AG04450 (cell line): ENCODE measurements around the gene KRT83. TPM values are rescaled to one million over a fixed set of nuclear protein-coding genes. Genes with fewer than 3 reads are reported as not detected.

Experiments
- CTCF ChIA-PET: fragments of 300-600, 350-600 bp; formaldehyde crosslinking; extraction: SDS; loops from one replicate; lab custom pipeline; 2022; ENCODE audit warnings: antibody characterized with exemption, inconsistent platforms; lab: Charles Lee
- POLR2A ChIA-PET: fragments of 350-600 bp; formaldehyde crosslinking; extraction: SDS; loops from one replicate; lab custom pipeline; 2021; ENCODE audit warnings: antibody characterized with exemption, inconsistent platforms; lab: Yijun Ruan, JAX
- DNase-seq: peaks from one replicate; pipeline ENCODE4 v3.0.0-alpha.2; 2011; ENCODE audit warnings: low read depth, low spot score
- H3K27ac ChIP-seq: one replicate; pipeline ENCODE4 v1.5.1; 2012; ENCODE audit warnings: low read depth, low read length, control low read depth
- H3K27me3 ChIP-seq: one replicate; pipeline ENCODE4 v1.6.0; 2012; ENCODE audit warnings: low read length; ENCODE audit not compliant: control insufficient read depth, insufficient read depth
- H3K4me3 ChIP-seq: 2 replicates; pipeline ENCODE4 v1.5.1; 2011; ENCODE audit warnings: mild to moderate bottlenecking, low read depth, low read length, control low read depth
- H3K9me3 ChIP-seq: 2 replicates; pipeline ENCODE4 v1.5.1; 2012; ENCODE audit warnings: low read length; ENCODE audit not compliant: control insufficient read depth, insufficient read depth
- polyA plus RNA-seq: library from polyadenylated mRNA; depleted of rRNA; stranded (reverse); fragments of >200 nt; gene quantifications from 2 replicates; pipeline ENCODE4 v1.2.3, GENCODE V29; 2011
- TF ChIP-seq, protein P1 (sequence below): IDR thresholded peaks from 2 replicates; pipeline ENCODE4 v1.5.1; 2011; ENCODE audit warnings: low read depth, low read length, control low read depth, inconsistent platforms

The KRT83 gene
- polyA plus RNA-seq, 1 experiment: 0.04 TPM

DNA sequence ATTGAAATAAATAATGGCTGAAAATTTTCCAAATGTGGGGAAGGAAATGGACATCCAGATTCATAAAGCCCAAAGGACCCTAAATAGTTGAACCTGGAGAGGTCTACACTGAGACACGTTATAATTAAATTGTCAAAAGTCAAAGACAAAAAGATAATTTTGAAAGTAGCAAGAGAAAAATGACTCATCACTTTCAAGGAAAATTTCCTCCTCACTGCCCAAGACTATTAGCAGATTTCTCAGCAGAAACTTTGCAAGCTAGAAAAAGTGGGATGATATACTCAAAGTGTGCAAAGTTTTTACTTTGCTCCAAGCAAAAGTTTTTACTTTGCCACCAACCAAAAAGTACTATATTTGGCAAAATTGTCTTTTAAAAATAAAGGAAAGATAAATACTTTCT lies 15.9 kb upstream of the KRT83 start:
- CTCF ChIA-PET: interaction anchor here (4.4 kb wide), 1 partner anchor 9 kb away, joined by 20 read pairs; no protein-coding TSS in a partner anchor

DNA sequence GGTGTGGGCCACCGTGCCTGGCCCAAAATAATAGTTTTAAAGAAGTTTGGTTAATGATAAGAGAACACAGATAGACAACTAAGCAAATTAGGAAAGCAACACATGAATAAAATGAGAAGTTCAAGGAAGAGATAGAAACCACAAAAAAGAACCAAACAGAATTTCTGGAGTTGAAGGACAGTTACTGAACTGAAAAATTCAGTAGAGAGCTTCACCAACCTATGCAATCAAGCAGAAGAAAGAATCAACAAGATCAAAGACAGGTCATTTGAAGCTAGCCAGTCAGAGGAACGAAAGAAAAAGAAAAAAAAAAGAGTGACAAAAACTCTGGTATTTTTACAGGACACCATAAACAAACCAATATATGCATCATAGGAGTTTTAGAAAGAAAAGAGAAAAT lies 15.4 kb upstream of the KRT83 start:
- TF ChIP-seq, protein P1, sequence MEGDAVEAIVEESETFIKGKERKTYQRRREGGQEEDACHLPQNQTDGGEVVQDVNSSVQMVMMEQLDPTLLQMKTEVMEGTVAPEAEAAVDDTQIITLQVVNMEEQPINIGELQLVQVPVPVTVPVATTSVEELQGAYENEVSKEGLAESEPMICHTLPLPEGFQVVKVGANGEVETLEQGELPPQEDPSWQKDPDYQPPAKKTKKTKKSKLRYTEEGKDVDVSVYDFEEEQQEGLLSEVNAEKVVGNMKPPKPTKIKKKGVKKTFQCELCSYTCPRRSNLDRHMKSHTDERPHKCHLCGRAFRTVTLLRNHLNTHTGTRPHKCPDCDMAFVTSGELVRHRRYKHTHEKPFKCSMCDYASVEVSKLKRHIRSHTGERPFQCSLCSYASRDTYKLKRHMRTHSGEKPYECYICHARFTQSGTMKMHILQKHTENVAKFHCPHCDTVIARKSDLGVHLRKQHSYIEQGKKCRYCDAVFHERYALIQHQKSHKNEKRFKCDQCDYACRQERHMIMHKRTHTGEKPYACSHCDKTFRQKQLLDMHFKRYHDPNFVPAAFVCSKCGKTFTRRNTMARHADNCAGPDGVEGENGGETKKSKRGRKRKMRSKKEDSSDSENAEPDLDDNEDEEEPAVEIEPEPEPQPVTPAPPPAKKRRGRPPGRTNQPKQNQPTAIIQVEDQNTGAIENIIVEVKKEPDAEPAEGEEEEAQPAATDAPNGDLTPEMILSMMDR: no peak
- H3K27me3 ChIP-seq: peaks cover 19% of the 10 kb centered on the region
- peaks cover 4% of the 10 kb centered on the region for H3K9me3 ChIP-seq
- CTCF ChIA-PET: interaction anchor here (0.6 to 4.4 kb wide), 2 partner anchors 9 to 16 kb away, joined by 6 to 20 read pairs; no protein-coding TSS in a partner anchor
- no peak for DNase-seq
- no peak overlapping the region for H3K4me3 ChIP-seq
- no peak overlapping the region for H3K27ac ChIP-seq
- POLR2A ChIA-PET: interaction anchor here (0.7 kb wide), 1 partner anchor 123 kb away, joined by 7 read pairs; no protein-coding TSS in a partner anchor

More for the DNA sequence above, 15.9 kb upstream of the KRT83 start:
- DNase-seq: no peak
- H3K27ac ChIP-seq: no peak overlapping the region
- POLR2A ChIA-PET: no interaction called here
- peaks cover 19% of the 10 kb centered on the region for H3K27me3 ChIP-seq
- peaks cover 4% of the 10 kb centered on the region for H3K9me3 ChIP-seq
- no peak overlapping the region for H3K4me3 ChIP-seq
- TF ChIP-seq, protein P1: no peak

DNA sequence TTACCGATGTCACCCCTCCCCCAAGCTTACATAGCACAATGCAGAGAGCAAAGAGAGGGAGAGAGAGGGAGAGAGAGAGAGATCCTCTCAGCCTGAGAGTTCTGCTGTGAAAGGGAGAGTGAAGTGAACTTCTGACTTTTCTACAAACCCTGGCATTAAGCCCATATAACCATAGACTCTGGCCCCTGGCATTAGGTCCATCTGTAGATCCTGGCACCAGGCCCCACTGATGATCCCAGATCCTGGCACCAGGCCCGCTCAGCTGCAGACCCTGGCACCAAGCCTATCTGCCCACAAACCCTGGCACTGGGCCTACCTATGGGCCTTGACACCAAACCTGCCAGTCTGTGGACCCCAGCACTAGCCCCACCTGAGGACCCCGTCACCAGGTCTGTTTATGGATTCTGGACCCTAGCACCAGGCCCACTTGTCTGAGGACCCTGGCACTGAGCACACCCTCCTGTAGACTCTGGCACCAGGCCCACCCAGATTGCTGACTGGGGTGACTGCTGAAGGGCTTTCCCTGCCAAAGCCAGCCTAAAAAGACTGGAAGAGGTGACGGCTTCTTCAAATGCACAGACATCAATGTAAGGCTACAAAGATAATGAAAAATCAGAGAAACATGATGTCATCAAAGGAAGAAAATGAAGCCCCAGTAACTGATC lies 14.5 kb upstream of the KRT83 start:
- TF ChIP-seq, protein P1: no peak
- H3K4me3 ChIP-seq: no peak overlapping the region
- H3K27me3 ChIP-seq: peaks cover 26% of the 10 kb centered on the region
- no peak overlapping the region for H3K27ac ChIP-seq
- POLR2A ChIA-PET: no interaction called here
- no peak for DNase-seq
- CTCF ChIA-PET: interaction anchor here (0.6 to 0.8 kb wide), 2 partner anchors 9 to 17 kb away, joined by 3 to 6 read pairs; no protein-coding TSS in a partner anchor
- peaks cover 4% of the 10 kb centered on the region for H3K9me3 ChIP-seq

DNA sequence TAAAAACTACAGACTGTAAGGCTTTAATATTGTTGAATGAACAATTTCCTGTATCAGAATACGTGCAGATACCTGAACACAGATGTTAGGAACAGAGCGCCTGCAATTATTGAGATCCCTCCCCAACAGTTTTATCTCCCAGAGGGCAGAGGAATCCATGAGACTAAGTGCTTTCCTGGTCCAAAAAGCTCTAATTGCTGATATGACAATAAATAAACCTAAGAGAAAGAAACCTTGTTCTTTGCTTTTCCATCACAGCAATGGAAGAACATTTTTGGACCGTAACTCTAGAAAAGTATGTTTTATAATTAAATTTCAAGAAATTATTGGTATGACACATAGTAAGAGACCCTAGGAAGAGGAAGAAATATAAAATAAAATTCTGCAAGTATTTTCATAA lies 13.0 kb upstream of the KRT83 start:
- Histone ChIP-seq H3K9me3 (peaks cover 4% of the 10 kb centered on the region), H3K4me3 (no peak overlapping the region), H3K27me3 (peaks cover 31% of the 10 kb centered on the region), H3K27ac (no peak overlapping the region)
- no peak for DNase-seq
- CTCF ChIA-PET: interaction anchor here (3.8 kb wide), 1 partner anchor 177 kb away, joined by 14 read pairs; no protein-coding TSS in a partner anchor
- POLR2A ChIA-PET: no interaction called here
- TF ChIP-seq, protein P1: no peak

DNA sequence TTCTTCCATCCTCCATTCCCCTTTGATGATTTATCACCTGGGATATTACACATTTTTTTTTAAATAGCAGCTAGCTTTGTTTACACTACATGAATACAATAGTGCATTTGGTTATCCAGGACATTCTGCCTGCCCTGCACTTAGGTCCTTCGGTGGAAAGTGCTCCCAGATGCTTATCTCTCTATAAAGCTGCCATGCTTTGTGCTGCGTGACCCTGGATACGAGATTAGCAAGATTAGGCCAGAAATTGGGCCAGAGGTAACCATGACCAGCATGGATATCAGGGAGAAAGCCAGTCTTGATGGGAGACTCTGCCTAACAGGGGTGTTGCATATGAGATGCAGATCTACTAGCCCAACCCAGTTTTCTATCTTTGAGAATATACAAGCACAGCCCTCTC lies 12.1 kb upstream of the KRT83 start:
- Histone ChIP-seq H3K27me3 (peaks cover 33% of the 10 kb centered on the region), H3K27ac (no peak overlapping the region), H3K4me3 (no peak overlapping the region), H3K9me3 (peaks cover 4% of the 10 kb centered on the region)
- no peak for DNase-seq
- TF ChIP-seq, protein P1: no peak
- CTCF ChIA-PET: interaction anchor here (1.2 to 3.8 kb wide), 2 partner anchors 54 to 176 kb away, joined by 4 to 14 read pairs; no protein-coding TSS in a partner anchor
- POLR2A ChIA-PET: no interaction called here
